Adrenal gland (tissue), 5 donors: Measurements from ENCODE around the gene TMEM52.

ENCODE experiments used
- POLR2A ChIP-seq, 2 donors: fragments of 450-650 bp; IDR thresholded peaks; one replicate each; pipeline ENCODE4 v1.6.1; 2017; ENCODE audit warnings: antibody characterized with exemption in 2 of 2, mild to moderate bottlenecking in 2 of 2, moderate library complexity in 1 of 2
- TF ChIP-seq, protein P1 (sequence below), 6 experiments: fragments of 450-650 bp in 4 of 6; fragments of 200-600 bp in 2 of 6; sonication (generic) in 1 of 6; IDR thresholded peaks; 1 replicate in 5 of 6; 2 replicates in 1 of 6; pipeline versions ENCODE4 v1.5.1 to v1.8.0; 2016 to 2021; ENCODE audit warnings: antibody characterized with exemption in 6 of 6, mild to moderate bottlenecking in 2 of 6, moderate library complexity in 1 of 6
- donor health status: DM: no; HTN: no; CAD: no.

DNA sequence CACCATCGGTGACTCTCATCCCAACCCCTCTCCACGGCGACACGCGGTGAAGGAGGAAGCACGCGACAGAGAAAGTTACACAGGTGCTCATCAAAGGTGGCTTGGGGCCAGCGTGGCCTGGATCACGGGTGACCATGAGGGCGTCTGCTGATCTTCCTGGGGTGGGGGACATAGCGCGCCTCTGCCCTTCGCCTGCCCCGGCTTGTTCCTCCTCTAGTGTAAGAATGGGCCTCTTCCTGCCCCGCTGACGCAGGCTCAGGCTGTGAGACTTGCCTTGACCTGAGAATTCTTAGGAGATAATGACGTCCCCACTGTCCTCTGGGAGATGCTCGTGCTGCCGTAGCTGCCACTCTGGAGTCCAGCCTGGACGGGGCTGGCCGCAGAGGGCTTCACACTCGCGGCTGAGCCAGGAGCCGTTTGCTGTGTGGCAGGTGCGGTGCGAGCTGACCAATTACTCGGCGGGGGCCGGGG, 39.0 kb upstream of the TMEM52 start:
- TF ChIP-seq, protein P1, sequence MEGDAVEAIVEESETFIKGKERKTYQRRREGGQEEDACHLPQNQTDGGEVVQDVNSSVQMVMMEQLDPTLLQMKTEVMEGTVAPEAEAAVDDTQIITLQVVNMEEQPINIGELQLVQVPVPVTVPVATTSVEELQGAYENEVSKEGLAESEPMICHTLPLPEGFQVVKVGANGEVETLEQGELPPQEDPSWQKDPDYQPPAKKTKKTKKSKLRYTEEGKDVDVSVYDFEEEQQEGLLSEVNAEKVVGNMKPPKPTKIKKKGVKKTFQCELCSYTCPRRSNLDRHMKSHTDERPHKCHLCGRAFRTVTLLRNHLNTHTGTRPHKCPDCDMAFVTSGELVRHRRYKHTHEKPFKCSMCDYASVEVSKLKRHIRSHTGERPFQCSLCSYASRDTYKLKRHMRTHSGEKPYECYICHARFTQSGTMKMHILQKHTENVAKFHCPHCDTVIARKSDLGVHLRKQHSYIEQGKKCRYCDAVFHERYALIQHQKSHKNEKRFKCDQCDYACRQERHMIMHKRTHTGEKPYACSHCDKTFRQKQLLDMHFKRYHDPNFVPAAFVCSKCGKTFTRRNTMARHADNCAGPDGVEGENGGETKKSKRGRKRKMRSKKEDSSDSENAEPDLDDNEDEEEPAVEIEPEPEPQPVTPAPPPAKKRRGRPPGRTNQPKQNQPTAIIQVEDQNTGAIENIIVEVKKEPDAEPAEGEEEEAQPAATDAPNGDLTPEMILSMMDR (IDR thresholded peaks at IDR 0.05) = no peak
- no peak for TF ChIP-seq POLR2A (IDR thresholded peaks at IDR 0.05)
